ENCODE measurements around the gene SLCO3A1.

GRCh38 chr15:91922646-91923547 lies 69.4 kb downstream of the SLCO3A1 start:
- TF ChIP-seq, protein P1, sequence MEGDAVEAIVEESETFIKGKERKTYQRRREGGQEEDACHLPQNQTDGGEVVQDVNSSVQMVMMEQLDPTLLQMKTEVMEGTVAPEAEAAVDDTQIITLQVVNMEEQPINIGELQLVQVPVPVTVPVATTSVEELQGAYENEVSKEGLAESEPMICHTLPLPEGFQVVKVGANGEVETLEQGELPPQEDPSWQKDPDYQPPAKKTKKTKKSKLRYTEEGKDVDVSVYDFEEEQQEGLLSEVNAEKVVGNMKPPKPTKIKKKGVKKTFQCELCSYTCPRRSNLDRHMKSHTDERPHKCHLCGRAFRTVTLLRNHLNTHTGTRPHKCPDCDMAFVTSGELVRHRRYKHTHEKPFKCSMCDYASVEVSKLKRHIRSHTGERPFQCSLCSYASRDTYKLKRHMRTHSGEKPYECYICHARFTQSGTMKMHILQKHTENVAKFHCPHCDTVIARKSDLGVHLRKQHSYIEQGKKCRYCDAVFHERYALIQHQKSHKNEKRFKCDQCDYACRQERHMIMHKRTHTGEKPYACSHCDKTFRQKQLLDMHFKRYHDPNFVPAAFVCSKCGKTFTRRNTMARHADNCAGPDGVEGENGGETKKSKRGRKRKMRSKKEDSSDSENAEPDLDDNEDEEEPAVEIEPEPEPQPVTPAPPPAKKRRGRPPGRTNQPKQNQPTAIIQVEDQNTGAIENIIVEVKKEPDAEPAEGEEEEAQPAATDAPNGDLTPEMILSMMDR (conservative IDR thresholded peaks at IDR 0.05): no peak
- TF ChIP-seq EZH2 (IDR thresholded peaks at IDR 0.05; ENCODE audit: low read depth): no peak

Data from PC-9 (cell line).